Measurements from ENCODE around the gene PLCH1. TPM values are rescaled to one million over a fixed set of nuclear protein-coding genes. Genes with fewer than 3 reads are reported as not detected.

The PLCH1 gene
- total and polyA plus RNA-seq, 2 donors (not counting 1 experiment from before 2014, with no cell fraction given), result 0.27 TPM; not detected in 1

GRCh38 chr3:155420881-155421486 is 323.9 kb downstream of the PLCH1 start:
- Histone ChIP-seq H2AFZ (ENCODE audit: insufficient read depth, low read depth, low read length, poor library complexity, severe bottlenecking) (no peak overlapping the region), H3K4me3 (ENCODE audit: control extremely low read depth in 1 of 5, extremely low read depth in 1 of 5, insufficient read depth in 1 of 5, low read depth in 2 of 5, low read length in 4 of 5) (no peak overlapping the region), H3K27ac (ENCODE audit: low read length in 2 of 2) (no peak overlapping the region), H3K27me3 (replicated peaks in 1 of 4; ENCODE audit: control extremely low read depth in 1 of 4, control insufficient read depth in 3 of 4, insufficient read depth in 4 of 4, low read length in 3 of 4) (no peaks in the 10 kb centered on the region), H3K9me3 (ENCODE audit: control extremely low read depth in 1 of 3, control insufficient read depth in 2 of 3, insufficient read depth in 1 of 3, low read length in 2 of 3) (no peaks in the 10 kb centered on the region), H3K4me2 (replicated peaks; ENCODE audit: low read depth, low read length, poor library complexity, severe bottlenecking) (no peak overlapping the region), H3K79me2 (ENCODE audit: control insufficient read depth, insufficient read depth, low read length) (no peaks in the 10 kb centered on the region), H4K20me1 (ENCODE audit: control insufficient read depth, insufficient read depth, low read length, poor library complexity, severe bottlenecking) (no peaks in the 10 kb centered on the region), H3K36me3 (replicated peaks in 1 of 2; ENCODE audit: control extremely low read depth in 1 of 2, control insufficient read depth in 1 of 2, extremely low read depth in 1 of 2, insufficient read depth in 2 of 2, low read length in 1 of 2) (no peaks in the 10 kb centered on the region), H3K9ac (ENCODE audit: low read length) (no peak overlapping the region), H3K4me1 (ENCODE audit: control insufficient read depth in 2 of 2, insufficient read depth in 2 of 2, low read length in 2 of 2) (no peaks in the 10 kb centered on the region)
- ATAC-seq (ENCODE audit: low read depth), result no peak
- no peaks in the 10 kb centered on the region for H3K9me3 Mint-ChIP-seq (ENCODE audit: insufficient read depth)
- no peak for DNase-seq
- H3K4me3 Mint-ChIP-seq, result no peak overlapping the region
- no CpG with 5 or more reads among the region's 1 CpG for WGBS (ENCODE audit: insufficient coverage)
- CTCF ChIA-PET, result no interaction called here
- intact Hi-C loops (cut with micrococcal nuclease), result no loop called here
- peaks cover 5% of the 10 kb centered on the region for H3K27me3 Mint-ChIP-seq
- no peak for TF ChIP-seq EZH2 (IDR thresholded peaks at IDR 0.05; ENCODE audit: borderline replicate concordance, insufficient read depth, low read depth, low read length, poor library complexity, severe bottlenecking)
- no peak for TF ChIP-seq CTCF (IDR thresholded peaks at IDR 0.05)
- H3K27ac Mint-ChIP-seq, result no peak overlapping the region
- POLR2A ChIA-PET, result no interaction called here
- H3K4me1 Mint-ChIP-seq, result no peaks in the 10 kb centered on the region

GRCh38 chr3:155420406-155420805 is 324.5 kb downstream of the PLCH1 start:
- no CpG with 5 or more reads among the region's 4 CpGs for WGBS (ENCODE audit: insufficient coverage)
- no peak for DNase-seq
- Histone ChIP-seq H4K20me1 (ENCODE audit: control insufficient read depth, insufficient read depth, low read length, poor library complexity, severe bottlenecking) (no peaks in the 10 kb centered on the region), H3K4me3 (ENCODE audit: control extremely low read depth in 1 of 5, extremely low read depth in 1 of 5, insufficient read depth in 1 of 5, low read depth in 2 of 5, low read length in 4 of 5) (no peak overlapping the region), H3K27ac (ENCODE audit: low read length in 2 of 2) (no peak overlapping the region), H3K4me2 (replicated peaks; ENCODE audit: low read depth, low read length, poor library complexity, severe bottlenecking) (no peak overlapping the region), H3K79me2 (ENCODE audit: control insufficient read depth, insufficient read depth, low read length) (no peaks in the 10 kb centered on the region), H2AFZ (ENCODE audit: insufficient read depth, low read depth, low read length, poor library complexity, severe bottlenecking) (no peak overlapping the region), H3K9ac (ENCODE audit: low read length) (no peak overlapping the region), H3K4me1 (ENCODE audit: control insufficient read depth in 2 of 2, insufficient read depth in 2 of 2, low read length in 2 of 2) (no peaks in the 10 kb centered on the region), H3K27me3 (replicated peaks in 1 of 4; ENCODE audit: control extremely low read depth in 1 of 4, control insufficient read depth in 3 of 4, insufficient read depth in 4 of 4, low read length in 3 of 4) (no peaks in the 10 kb centered on the region), H3K9me3 (ENCODE audit: control extremely low read depth in 1 of 3, control insufficient read depth in 2 of 3, insufficient read depth in 1 of 3, low read length in 2 of 3) (no peaks in the 10 kb centered on the region), H3K36me3 (replicated peaks in 1 of 2; ENCODE audit: control extremely low read depth in 1 of 2, control insufficient read depth in 1 of 2, extremely low read depth in 1 of 2, insufficient read depth in 2 of 2, low read length in 1 of 2) (no peaks in the 10 kb centered on the region)
- no peaks in the 10 kb centered on the region for H3K4me1 Mint-ChIP-seq
- ATAC-seq (ENCODE audit: low read depth), result no peak
- no peak overlapping the region for H3K4me3 Mint-ChIP-seq
- H3K27ac Mint-ChIP-seq, result no peak overlapping the region
- intact Hi-C loops (cut with micrococcal nuclease), result no loop called here
- POLR2A ChIA-PET, result no interaction called here
- CTCF ChIA-PET, result no interaction called here
- TF ChIP-seq CTCF (IDR thresholded peaks at IDR 0.05) (no peak), EZH2 (IDR thresholded peaks at IDR 0.05; ENCODE audit: borderline replicate concordance, insufficient read depth, low read depth, low read length, poor library complexity, severe bottlenecking) (no peak)
- H3K9me3 Mint-ChIP-seq (ENCODE audit: insufficient read depth), result no peaks in the 10 kb centered on the region
- H3K27me3 Mint-ChIP-seq, result peaks cover 5% of the 10 kb centered on the region

Data from B cell (primary cell).